GM12891 (cell line): Measurements from ENCODE around the gene OSBPL1A.

Source experiments
- POLR2A ChIP-seq: IDR thresholded peaks from 2 replicates; pipeline ENCODE4 v1.6.1; 2011; ENCODE audit warnings: low read depth, low read length, control low read depth
- POLR2AphosphoS5 ChIP-seq: IDR thresholded peaks from 2 replicates; pipeline ENCODE4 v1.6.1; 2011; ENCODE audit warnings: low read depth, low read length, control low read depth
- TAF1 ChIP-seq: IDR thresholded peaks from 2 replicates; pipeline ENCODE4 v1.6.1; 2011; ENCODE audit warnings: low read depth, low read length, control low read depth

DNA sequence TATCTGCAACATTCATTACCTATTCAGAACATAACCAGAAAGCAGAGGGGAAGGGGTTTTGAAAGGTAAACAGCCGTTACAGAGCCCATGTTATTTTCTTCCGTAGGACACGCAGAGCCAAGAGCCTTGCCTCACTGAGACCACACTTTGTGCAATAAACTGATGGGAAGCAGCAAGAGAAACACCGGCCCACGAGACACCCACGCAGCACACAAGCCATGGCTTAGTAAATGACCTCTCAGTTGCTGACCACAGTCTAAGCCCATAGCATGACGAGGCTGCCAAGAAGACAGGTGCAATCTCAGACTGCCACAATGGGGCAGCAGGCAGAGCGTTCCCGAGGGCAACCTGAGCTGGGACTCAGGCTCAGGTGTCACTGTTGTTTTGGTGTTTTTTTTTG lies 199.2 kb downstream of the OSBPL1A start:
- no peak for TF ChIP-seq POLR2AphosphoS5
- no peak for TF ChIP-seq POLR2A
- TF ChIP-seq TAF1 = no peak
